ENCODE measurements around the gene DYNLT2B.
"Not testable (repeated sequence)": the region's sequence is repeated elsewhere in the genome, so short reads cannot be mapped to it uniquely, and the experiment has no call there.

DYNLT2B gene

DNA sequence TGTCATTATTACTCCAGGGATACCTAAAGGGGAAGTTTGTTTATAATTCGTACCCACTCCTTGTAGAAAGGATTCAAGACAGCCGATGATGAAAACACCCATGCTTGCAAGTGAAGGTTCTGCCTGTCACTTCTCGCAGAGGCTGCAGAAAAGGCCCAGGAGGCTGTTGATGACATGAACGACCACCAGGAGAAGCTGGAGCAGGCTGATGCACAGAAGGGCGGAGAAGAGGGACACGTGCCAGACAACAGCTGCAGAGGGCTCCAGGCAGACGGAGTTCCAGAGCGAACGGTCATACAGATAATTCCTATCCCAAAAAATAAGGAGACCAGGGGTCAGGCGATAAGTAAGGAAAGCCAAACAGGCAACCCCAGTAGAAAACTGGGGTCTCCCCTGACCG lies 5.7 kb upstream of the DYNLT2B start:
- DNase-seq, result no peak

DNA sequence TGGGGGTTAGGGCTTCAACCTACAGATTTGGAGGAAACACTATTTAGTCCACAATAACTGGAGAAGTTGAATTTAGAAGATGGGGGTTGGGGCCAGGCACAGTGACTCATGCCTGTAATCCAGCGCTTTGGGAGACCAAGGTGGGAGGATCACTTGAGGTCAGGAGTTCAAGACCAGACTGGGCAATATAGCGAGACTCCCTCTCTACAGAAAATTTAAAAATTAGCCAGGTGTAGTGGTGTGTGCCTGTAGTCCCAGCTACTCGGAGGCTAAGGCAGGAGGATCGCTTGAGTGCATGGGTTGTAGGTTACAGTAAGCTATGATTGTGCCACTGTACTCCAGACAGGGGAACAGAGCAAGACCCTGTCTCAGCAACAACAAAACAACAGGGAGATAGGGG lies 5.0 kb upstream of the DYNLT2B start:
- no peak for DNase-seq

DNA sequence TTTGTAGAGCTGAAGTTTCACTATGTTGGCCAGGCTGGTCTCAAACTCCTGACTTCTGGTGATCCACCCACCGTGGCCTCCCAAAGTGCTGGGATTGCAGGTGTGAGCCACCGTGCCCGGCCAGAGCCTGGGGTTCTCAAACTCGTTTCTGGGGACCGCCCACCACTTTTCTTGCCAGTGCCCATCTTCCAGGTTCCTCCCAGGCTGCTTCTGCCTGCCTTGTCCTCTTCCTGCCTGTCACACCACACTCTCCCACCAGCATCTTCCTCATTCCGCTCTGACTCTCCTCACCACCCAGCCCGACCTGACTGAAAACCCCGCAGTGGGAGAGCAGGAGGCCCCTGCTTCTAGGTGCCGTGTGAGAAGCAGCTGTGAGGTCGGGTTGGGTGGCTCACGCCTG lies 3.1 kb upstream of the DYNLT2B start:
- DNase-seq, result no peak

DNA sequence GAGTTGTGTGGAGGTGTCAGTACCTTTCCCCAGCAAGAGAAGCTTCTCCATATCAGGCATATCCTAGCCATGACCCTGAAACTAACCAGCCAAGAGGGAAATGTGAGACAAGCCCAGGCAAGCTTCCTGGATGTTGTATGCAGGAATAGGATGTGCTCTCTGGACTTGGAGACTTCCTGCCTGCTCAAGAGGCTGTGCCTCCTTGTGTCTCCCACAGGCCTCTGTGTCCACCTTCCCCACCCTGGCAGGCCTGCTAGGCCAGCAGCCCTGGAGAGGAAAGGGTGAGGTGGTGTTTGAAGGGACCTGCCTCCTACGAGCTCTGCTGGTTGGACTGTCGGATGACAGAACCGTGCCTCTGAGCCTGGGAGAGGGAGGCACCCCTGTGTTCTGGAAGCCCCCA lies 2.1 kb upstream of the DYNLT2B start:
- DNase-seq, result no peak

DNA sequence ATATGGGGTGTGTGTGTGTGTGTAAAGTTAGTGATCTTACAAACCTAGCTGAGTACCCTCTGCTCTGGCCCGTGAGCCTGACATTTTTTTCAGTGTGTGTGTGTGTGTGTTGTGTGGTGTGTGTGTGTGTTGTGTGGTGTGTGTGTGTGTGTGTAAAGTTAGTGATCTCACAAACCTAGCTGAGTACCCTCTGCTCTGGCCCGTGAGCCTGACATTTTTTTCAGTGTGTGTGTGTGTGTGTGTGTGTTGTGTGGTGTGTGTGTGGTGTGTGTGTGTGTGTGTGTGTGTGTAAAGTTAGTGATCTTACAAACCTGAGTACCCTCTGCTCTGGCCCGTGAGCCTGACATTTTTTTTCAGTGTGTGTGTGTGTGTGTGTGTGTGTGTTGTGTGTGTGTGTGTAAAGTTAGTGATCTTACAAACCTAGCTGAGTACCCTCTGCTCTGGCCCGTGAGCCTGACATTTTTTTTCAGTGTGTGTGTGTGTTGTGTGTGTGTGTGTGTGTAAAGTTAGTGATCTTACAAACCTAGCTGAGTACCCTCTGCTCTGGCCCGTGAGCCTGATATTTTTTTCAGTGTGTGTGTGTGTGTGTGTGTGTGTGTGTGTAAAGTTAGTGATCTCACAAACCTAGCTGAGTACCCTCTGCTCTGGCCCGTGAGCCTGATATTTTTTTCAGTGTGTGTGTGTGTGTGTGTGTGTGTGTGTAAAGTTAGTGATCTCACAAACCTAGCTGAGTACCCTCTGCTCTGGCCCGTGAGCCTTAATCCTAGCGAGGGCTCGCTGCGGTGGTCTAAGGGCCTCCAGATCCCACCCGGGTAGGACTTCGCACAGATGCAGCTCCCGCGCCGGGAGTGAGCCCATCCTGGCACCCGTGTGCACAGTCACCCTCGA lies 997 bp downstream of the DYNLT2B start:
- DNase-seq, result not testable (repeated sequence)

DNA sequence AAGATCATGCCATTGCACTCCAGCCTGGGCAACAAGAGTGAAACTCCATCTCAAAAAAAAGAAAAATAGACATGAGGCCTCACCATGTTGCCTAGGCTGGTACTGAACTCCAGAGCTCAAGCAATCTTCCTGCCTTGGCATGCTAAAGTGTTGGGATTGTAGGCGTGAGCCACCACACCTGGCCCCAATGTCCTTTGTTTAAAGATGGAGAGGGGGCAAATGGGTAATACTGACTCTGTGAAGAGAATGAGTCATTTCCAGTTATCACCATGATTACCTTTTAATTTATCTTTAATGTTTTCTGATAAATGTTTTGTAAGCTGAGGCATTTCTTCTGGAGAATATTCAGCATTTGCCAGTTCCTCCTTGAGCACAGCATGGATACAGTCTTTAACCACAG lies 2.2 kb downstream of the DYNLT2B start:
- DNase-seq, result no peak

DNA sequence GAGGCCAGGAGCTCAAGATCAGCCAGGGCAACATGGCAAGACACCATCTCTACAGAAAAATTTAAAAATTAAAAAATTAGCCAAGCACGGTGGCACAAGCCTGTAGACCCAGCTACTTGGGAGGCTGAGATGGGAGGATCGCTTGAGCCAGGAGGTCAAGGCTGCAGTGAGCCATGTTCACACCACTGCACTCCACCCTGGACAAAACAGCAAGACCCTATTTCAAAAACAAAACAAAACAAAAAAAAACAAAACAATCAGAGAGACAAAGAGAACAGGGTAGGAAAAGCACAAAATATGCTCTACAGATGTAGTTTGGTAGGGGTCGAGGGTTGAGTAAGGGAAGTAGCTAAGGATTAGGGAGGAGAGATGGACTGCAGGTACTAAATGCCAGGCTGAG lies 3.4 kb downstream of the DYNLT2B start:
- DNase-seq, result no peak

DNA sequence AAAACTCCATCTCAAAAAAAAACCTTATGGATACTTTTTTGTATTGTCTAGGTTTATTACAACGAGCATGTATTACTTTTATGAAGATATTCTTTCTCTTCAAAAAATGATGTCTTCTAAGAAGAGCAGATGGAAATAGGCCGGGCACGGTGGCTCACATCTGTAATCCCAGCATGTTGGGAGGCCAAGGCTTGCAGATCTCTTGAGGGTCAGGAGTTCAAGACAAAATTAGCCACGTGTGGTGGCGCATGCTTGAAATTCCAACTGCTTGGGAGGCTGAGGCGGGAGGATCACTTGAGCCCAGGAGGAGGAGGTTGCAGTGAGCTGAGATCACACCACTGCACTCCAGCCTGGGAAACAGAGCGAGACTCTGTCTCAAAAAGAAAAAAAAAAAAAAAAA lies 4.0 kb downstream of the DYNLT2B start:
- not testable (repeated sequence) for DNase-seq

DNA sequence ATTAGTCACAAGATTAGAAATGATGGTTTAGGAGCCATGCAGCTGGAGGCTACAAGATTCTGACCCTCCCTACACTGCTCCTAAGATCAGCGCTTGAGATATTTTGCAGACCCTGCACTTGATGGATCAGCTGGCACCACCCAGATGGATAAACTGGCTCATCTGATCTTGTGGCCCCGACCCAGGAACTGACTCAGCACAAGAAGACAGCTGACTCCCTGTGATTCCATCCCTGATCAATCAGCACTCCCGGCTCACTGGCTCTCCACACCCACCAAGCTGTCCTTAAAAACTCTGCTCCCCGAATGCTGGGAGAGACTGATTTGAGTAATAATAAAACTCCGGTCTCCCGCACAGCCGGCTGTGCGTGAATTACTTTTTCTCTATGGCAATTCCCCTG lies 15.1 kb downstream of the DYNLT2B start:
- not testable (repeated sequence) for DNase-seq

DNA sequence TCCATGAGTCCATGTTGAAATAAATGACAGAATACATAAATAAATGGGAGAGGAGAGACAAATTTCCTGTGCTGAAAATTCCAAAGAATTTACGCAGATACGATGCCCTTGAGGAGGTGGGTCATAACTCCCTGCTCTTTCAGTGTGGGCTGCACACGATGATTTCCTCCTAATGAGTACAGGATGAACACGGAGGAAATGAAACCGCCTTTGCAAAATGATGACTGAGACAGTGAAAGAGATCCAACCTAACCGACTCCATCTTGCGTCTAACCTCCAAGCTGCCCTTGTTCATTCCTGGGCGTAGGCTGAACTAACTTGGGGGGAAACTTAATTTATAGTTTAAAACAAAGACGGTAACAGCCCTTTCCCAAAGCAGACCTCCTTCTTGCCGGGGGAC lies 15.5 kb downstream of the DYNLT2B start:
- not testable (repeated sequence) for DNase-seq

DNA sequence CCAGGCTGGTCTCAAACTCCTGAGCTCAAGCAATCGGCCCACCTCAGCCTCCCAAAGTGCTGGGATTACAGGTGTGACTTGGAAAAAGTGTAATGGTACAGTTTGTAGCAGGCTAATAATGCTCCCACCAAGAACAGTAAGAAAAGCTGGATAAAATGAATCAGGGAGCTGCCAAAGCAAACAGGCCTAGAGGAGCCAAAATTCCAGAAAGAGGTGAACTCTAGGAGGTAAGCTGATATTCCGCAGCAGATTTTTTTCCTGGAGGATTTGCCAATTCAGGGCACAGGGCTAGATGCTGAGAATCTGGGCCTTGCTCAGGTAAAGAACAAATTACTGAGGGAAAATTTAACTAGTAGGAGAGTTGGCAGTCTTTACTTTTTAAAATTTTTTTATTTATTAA lies 19.5 kb downstream of the DYNLT2B start:
- DNase-seq, result no peak

DNA sequence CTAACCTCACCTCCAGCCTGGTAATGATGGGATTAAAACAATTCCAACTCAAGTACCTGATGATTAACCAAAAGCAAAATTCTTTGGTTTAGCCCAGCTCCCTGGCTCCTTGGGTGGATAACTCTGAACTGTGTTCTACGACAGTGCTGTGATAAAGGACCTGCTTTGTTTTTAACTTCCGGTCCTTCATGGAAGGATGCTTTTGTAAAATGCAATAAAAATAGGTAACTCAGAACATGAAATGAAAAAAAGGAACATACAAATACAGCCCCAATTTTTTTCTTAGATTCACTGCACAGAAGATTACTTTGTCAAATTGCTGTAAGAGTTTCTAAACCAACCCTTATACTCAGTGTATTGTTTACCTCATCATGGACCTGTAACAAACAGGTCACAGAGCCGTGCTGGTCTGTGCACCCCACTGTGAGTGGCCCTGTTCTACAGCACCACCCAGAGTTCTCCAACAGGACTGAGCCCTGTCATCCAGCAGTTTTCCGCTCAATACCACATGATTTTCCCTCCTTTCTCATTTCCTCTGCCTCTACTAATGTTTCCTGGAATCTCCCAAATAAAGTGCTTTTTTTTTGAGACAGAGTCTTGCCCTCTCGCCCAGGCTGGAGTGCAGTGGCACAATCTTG lies 25.6 kb downstream of the DYNLT2B start:
- DNase-seq, result no peak

DNA sequence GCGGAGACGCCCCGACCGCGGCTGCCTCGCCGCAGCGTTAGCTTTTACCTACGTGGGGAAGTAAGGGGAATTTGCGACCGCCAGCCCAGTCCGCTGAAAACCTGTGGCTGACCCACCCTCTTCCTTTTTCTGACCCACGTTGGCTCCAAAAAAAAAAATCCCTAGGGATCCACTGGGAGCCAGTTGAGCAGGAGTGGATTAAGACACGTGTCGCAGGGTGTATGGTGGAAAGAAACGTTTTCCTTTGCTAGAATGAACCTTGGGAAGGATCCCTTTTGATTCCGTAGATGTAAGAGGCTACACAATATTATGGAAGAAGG lies 29.9 kb downstream of the DYNLT2B start:
- no peak for DNase-seq

DNA sequence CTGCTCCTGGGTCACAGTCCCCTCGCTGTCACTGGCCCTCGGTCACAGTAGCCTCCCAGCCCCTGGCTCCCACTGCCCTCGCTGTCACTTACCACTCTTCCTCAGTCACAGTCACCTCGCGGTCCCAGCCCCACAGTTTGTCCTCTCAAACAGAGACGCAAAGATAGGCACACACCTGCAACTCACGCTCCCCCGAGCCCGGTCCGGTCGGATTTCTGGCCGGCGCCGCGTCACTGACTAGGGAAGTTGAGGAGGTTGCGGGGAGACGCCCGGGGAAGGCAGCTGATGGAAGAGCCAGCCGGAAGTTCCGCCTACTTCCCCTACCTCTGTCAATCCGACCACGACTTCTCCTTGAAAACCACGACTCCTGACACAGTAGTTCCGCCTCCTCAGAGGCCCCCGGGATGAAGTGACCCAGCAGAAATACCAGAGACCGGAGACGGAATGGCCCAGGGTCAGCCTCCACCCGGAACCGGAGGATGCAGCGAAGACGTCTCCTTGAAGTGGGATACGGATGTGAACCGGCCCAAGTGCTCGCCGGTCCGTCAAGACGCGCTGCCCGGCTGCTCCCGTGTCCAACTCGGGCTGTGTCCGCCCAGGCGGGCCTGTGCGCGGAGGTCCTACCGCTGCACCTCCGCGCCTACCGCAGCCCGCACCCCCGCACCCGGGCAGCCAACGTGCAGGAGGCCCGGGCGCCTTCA lies 30.4 kb downstream of the DYNLT2B start, which contains the start of gene PCYT1A:
Gene PCYT1A, minus strand, starts transcription at position 287 of the 701 bp plus-strand sequence. CDS start 17,195 bp downstream, outside the sequence.
- peak; percentile 69 for DNase-seq

DNA sequence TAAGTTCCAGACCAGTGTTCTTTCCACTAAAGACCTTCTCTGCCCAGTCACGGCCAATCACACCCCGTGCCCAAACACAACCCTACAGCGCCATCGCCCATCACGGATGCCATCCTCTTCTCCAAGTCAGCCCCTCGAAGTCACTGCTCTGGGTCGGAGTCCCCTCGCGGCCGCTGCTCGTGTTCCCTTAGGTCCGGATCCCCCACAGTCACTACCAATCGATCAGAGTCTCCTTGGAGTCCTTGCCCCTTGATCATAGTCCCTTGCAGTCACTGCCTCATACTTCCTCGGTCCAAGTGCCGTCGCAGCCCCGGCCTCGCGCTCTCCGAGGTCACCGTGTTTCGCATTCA lies 31.0 kb downstream of the DYNLT2B start:
- DNase-seq, result peak; percentile 55

DNA sequence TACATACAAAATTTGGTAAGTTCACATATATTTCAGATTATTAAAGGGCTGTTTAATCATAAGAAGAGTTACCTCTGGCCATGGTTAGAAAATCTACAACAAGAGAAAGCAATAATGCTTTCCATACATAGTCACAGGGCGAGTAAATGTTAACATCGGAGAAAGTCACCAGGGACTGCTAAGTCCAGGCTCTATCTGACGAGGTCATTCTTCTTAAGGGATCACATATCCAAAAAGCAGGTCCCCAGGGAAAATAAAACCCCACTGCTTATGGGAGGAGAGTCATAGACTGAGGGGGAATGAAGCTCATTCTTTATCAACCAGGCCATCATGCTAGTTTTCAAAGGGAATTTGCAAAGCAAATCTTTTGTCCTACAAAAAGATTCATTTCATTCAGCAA lies 33.6 kb downstream of the DYNLT2B start:
- no peak for DNase-seq

DNA sequence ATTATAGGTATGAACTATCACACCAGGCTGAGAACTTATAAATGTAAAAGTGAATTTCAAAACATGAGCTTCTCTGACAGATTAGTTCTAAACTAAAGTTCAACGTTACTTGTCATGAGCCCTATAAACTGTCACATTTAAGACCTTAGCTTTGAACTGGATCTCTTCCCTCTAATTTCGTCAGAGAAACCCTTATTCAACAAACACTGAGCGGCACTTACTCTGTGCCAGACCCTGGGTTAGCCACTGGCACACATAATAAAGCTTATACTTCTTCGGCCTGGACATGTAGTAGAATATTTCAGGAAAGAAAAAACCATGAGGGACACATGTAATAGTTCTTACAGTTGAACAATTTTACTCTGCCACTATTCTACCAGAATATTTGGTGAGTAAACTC lies 36.1 kb downstream of the DYNLT2B start:
- DNase-seq, result no peak

DNA sequence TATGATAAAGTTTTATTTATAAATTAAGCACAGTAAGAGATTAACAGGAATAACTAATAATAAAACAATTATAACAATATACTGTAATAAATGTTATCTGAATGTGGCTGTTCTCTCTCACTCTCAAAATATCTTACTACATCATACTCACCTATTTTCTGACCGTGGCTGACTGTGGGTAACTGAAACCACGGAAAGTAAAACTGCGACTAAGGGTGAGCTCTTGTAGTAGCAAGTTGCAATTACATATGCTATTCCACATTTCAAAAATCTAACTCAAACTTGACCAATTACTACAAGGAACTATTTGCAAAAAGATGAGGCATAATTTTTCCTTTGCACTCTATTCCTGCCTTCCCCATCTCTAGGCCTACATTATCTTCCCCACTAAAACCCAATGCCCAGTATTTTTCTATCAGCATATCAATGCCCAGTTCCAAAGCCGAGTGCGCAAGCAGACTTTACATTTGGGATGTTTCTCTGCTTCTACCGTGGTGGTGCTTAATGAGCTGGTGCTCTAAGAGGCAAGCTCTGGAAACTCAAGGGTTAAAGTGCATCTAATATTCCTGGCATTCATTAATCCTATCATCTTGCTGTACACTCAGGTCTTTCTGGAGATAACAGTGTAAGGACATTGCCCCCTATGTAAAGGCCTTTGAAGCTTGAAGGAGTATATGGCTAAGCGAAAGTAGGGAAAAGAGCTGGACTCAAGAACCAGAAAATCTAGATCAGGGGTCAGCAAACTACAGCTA lies 37.2 kb downstream of the DYNLT2B start:
- no peak for DNase-seq

DNA sequence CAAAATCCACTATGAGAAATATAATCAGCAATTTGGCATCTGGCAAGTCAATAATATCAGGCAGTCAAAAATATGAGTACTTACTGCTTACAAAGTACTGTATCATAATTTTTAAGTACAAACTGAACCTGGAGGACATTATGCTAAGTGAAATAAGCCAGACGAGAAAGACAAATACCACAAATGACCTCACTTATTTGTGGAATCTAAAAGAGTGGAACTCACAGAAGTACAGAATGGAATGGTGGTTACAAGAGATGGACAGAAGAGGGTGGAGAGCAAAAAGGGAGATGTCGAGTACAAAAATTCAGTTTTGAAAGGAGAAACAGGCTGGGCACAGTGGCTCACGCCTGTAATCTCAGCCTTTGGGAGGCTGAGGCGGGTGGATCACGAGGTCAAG lies 42.9 kb downstream of the DYNLT2B start:
- no peak for DNase-seq

DNA sequence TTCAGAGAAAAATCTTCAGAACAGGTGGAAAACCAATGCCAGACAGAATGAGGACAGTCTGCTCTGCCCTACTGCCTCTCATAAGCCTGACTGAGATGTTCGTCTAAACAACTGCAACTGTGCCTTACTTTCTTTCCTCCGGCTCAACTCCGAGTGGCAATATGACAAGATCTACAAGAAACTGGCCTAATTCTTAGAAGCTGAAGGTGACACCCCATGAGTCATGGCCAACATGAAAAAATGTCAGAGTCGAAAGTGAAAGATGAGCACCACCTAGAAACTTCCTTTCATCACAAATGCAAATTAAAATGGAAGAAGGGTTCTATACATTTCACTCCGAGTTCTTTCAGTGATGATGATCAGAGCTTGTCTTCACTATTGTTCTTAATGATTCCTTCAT lies 43.5 kb downstream of the DYNLT2B start:
- peak; percentile 36 for DNase-seq

DNA sequence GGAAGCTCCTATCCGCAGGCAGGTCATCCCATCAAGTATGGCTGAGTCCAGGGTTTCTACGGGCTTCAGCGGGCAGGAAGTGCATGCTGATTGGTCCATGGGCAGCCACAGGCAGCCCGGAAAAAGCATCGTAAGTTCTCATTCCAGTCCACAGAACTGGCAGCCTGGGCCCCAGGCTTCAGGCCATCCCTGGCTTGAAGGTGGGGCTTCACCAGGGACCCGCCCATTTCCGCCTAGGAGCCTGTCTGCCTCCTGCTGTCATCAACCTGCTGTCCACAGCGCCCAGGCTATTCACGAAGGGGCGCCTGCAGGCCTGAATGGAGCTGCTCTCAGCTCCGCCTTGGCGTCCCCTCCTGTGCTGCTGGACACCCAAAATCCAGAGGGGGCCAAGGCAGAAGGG lies 44.4 kb downstream of the DYNLT2B start:
- DNase-seq, result peak; percentile 42

DNA sequence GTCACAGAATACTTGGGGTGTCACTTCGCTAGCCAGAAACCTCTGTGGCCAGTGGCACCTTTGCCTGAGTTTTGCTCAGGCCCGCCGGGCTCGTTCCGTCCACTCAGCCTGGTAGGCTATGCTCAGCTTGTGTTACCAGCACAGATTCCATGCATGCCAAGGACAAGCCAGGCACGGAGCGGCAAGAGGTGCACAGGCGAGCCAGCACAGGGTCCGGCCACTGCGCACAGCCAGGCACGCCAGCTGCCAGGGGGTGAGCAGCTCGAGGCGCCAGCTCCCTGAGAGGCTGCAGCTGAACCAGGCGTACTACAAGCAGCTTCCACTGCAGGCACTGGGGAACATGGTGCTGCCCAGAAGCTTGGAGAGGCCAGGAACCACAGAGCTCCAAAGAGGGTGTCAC lies 45.2 kb downstream of the DYNLT2B start:
- no peak for DNase-seq

DNA sequence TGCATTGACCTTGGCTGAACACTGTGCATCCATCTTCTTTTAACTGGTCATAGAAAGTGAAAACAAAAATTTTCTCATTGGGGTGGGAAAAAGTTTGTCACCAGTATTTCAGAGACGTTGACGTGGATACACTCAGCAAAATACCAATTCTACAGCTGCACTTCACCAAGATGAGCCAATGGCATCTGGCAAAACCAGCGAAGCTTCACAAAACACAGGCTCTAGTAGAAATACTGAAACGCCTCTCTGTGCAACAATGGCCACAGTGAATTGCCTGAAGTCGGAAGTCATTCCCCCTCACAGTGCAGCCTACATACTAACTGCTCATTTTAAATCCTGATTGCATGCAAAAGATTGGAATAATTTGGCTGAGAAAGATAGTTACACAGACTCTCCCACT lies 47.5 kb downstream of the DYNLT2B start:
- no peak for DNase-seq

Measured in NK-92 treated with Interleukin-12 subunit alpha and Interleukin-12 subunit beta, amount 100 ng/mL, for 24 hours (cell line).